ENCODE measurements around the gene CELA1.
A peak's percentile ranks its signal among the peaks of the same experiment; 100 is the strongest.
"Not testable (repeated sequence)": the region's sequence is repeated elsewhere in the genome, so short reads cannot be mapped to it uniquely, and the experiment has no call there.

Gene CELA1

GRCh38 chr12:51341251-51342007 lies 5.0 kb downstream of the CELA1 start:
- DNase-seq, result peak; percentile 45 to 64

GRCh38 chr12:51339750-51340149 lies 6.7 kb downstream of the CELA1 start:
- no peak for DNase-seq

DNA sequence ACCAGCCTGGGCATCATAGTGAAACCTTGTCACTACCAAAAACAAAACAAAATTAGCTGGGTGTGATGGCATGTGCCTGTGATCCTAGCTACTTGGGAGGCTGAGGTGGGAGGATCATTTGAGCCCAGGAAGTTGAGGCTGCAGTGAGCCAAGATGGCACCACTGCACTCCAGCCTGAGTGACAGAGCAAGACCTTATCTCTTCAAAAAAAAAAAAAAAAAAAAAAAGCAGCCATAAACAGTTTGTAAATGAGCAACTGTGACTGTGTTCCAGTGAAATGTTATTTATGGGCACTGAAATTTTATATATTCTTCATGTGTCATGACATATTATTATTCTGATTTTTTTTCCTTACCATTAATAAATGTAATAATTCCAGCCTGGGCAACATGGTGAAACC lies 9.1 kb downstream of the CELA1 start:
- DNase-seq, result not testable (repeated sequence)

DNA sequence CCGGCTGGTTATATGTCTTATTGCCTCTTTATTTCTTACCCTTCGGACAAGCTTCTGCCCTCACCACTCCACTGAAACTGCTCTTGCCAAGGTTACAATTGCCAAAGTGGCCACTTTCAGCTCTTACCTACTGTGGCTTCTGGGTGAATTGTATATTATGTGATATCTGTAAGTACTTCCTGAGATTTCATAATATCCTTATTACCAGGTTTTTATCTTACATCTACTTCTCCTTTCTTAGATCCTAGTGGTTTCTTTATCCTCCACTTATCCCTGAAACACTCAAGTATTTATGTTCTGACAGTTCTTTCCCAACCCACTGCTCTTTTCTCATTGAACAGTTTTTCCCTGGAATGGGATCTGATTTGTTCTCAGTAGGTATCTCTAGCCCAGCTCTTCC lies 10.5 kb downstream of the CELA1 start:
- no peak for DNase-seq

GRCh38 chr12:51334764-51335163 lies 11.7 kb downstream of the CELA1 start:
- no peak for DNase-seq

- DNase-seq, result no peak
These were observed 12.9 kb downstream of the CELA1 start for GRCh38 chr12:51333536-51333935.

GRCh38 chr12:51330186-51330585 lies 16.3 kb downstream of the CELA1 start:
- no peak for DNase-seq

- no peak for DNase-seq
These were observed 16.7 kb downstream of the CELA1 start for GRCh38 chr12:51329742-51330141.

GRCh38 chr12:51328587-51328986 lies 17.9 kb downstream of the CELA1 start:
- no peak for DNase-seq

GRCh38 chr12:51326698-51327439 lies 19.6 kb downstream of the CELA1 start:
- DNase-seq, result no peak

GRCh38 chr12:51324953-51325352 lies 21.5 kb downstream of the CELA1 start:
- DNase-seq, result no peak

DNA sequence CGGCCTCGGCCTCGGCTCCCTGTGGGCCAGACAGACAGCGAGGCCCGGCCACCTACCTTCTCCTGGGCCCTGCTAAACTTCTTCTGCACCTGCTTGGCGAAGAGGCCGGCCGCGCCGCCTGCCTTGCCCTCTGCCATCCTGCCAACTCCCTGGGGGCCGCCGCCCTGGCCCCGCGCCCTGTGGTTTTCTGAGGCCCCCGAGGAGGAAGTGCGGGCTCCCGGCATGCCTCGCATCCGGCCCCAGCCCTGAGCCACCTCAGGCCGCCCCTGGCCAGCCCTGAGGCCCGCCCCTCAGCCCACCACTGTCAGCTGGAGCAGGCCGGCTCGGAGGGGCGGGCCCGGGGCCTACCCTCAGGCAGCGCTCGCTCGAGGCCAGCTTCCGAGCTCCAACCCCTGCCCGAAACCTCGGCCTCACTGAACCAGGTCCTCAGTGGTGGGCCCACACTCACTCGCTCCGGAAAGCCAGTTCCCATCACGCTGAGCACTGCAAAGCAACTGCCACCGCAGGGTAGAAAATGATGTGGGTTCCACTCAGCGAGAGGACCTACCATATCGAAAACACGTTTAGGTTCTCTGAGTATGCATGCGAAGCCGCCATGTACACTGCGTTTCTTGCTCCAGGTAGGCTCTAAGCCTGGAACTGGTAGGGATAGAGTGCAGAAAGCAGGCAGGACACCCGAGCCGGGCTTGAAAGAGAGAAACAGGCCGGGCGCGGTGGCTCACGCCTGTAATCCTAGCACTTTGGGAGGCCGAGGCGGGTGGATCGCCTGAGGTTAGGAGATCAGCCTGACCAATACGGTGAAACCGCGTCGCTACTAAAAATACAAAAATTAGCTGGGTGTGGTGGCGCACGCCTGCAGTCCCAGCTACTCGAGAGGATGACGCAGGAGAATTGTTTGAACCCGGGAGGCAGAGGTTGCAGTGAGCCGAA lies 22.2 kb downstream of the CELA1 start, which contains the start of gene BIN2:
Gene BIN2 (minus strand): TSS at position 209 of the 930 bp plus-strand sequence. CDS start 72 bp downstream, at position 137.
- no peak for DNase-seq

DNA sequence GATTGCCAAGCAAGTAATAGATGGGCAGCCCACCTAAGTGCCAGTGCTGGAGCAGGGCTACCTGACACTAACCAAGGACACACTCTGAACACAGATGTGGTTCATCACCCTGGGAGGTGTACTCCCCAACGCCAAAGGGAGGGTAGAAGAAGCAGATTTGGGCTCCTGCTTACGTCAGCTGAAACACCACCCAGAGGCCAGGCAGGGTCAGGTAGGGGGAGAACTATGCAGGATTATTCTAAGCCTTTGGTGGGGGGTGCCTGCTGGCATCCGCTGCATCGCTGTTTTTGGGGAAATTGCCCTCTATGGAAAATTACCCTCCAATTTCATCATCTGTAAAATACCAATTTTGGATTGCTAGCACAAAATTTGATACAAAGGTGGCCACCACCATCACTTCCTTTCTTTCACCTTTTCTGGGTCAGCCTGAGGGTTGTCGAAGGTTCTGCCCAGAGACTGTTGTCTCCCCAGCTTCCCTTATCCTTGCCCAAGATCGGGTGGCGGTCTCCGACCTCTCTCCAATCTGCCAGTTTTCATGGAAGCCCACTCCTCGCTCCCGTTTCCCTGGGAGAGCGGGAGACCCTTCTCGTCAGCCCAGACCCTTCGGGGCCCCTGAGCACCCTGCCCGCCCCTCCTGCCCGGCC lies 23.0 kb downstream of the CELA1 start:
- no peak for DNase-seq

- DNase-seq, result no peak
These were observed 24.0 kb downstream of the CELA1 start for GRCh38 chr12:51322452-51322851.

DNA sequence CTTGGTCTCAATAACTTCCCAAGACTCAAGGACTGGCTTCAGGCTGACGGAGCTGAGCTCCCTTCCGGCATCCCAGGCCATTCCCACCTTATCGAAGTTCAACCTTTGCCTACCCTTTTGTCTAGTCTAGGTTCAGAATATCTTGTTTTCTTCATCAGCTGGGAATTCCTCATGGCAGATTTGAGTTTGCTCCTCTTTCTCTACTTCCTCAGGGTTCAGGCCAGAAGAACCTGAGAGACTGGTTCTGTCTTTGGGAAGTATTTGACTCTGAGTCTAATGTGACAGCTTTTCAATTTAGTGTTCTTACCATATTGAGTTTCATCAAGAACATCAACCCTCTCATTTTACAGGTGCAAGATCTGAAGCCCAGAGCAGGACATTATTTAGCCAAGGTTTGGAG lies 24.6 kb downstream of the CELA1 start:
- DNase-seq, result no peak

DNA sequence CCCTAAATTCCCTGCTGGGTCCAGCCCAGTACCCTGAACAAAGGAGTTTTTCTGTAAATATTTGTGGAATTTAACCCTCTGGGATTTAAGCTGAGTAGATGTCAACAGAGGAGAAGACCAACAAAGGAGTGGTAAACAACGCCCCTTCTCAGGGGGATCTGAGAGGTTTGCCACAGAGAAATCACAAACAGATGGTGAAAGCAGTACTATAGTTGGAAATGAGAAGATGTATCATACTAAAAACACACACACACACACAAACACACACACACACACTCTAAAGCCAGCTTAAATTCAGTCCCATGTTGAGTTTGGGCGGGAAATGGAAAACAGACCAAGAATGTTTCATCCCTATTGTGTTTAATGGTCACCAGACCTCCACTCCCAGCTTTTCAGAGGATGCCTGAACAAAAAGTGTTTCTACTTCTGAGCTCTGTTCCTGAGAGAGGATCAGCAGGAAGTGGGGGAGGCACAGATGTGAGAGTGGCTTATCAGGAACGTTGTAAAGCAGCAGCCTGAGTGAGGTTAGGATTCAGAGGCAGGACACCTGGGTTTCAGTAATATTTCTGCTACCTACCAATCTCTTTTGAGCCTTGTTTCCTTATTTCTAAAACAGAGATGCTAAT lies 25.7 kb downstream of the CELA1 start:
- DNase-seq, result peak; percentile 43 to 71

GRCh38 chr12:51320311-51320694 lies 26.2 kb downstream of the CELA1 start:
- no peak for DNase-seq

DNA sequence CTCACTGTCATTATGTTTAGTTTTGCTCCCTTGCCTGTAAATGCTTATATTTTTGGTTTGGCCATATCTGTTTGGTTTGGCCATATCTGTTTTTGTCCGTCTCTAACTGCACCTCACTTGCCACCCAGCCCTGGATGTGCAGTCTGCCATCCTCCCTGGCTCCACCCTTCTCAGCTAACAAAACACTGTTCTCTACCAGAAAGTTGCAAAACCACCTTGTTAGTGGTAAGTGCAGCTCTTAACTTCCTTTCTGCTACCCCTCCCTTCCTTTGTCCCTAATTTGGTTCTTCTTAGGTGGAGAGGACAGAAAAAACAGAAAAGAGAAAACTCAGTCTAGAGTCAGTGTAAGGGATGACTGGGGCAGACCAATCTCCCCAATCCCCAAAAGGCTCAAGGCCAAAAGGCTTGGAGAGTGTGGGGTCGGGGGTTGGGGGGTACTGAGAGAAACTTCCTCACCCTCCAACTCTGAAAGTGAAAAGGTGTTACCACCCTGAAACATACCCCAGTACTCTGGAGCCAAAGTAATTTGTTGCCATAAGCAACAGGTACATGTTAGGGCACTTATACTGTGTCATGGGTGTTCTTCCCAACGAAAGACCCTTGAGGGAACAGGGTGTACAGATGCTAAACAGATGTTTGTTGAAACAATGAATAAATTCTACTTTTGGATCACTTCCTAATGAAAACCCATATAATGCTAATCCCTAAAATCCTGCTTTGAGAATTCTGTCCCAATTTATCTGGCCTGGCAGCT lies 27.5 kb downstream of the CELA1 start:
- no peak for DNase-seq

GRCh38 chr12:51318057-51318806 lies 28.2 kb downstream of the CELA1 start:
- not testable (repeated sequence) for DNase-seq

GRCh38 chr12:51311389-51311788 lies 35.1 kb downstream of the CELA1 start:
- no peak for DNase-seq

Data from NCI-H1930 (cell line).